GM12878 (cell line): ENCODE data around the gene ADAMTS3. TPM values are rescaled to one million over a fixed set of nuclear protein-coding genes. Genes with fewer than 3 reads are reported as not detected.

Experiments
- ATAC-seq: fragments of 200-7000 bp; cut with Tn5 transposase; 3 replicates; pipeline ENCODE4 v1.9.1; 2020; ENCODE audit warnings: mild to moderate bottlenecking, moderate library complexity
- BruUV-seq: library from RNA; stranded (reverse); fragments of 400-500 nt; replicated peaks from 2 replicates; lab custom pipeline; 2021; lab: Mats Ljungman, UMichigan
- CTCF ChIA-PET: fragments of 300-600 bp; sonication (Branson Sonifier 250); formaldehyde crosslinking; extraction: SDS; loops from one replicate; lab custom pipeline; 2021; ENCODE audit warnings: inconsistent platforms; lab: Yijun Ruan, JAX
- POLR2A ChIA-PET: fragments of 350-600 bp; formaldehyde crosslinking; extraction: SDS; loops from one replicate; lab custom pipeline; 2021; ENCODE audit warnings: inconsistent platforms; lab: Charles Lee
- RAD21 ChIA-PET: fragments of 300-600 bp; sonication (Branson Sonifier 250); formaldehyde crosslinking; loops from one replicate; lab custom pipeline; 2023; ENCODE audit warnings: antibody characterized with exemption; ENCODE audit not compliant: unreplicated experiment; lab: Charles Lee
- SMC1A ChIA-PET: fragments of 300-600 bp; sonication (Branson Sonifier 250); formaldehyde crosslinking; loops from one replicate; lab custom pipeline; 2023; ENCODE audit not compliant: unreplicated experiment, uncharacterized antibody; lab: Charles Lee
- DNase-seq: peaks from one replicate; pipeline ENCODE4 v3.0.0-alpha.2; 2011; ENCODE audit warnings: low read depth, low spot score
- FAIRE-seq: peaks from 3 replicates; lab custom pipeline; 2011; peaks lifted over from hg19 to GRCh38; lab: Jason Lieb, UNC
- H2AFZ ChIP-seq: 2 replicates; pipeline ENCODE4 v1.6.0; 2011; ENCODE audit warnings: low read depth, low read length, control low read depth; ENCODE audit not compliant: control insufficient read depth
- H3K27ac ChIP-seq: 2 replicates; pipeline ENCODE4 v1.5.1; 2011; ENCODE audit warnings: control low read depth; ENCODE audit not compliant: control insufficient read depth, insufficient read depth
- H3K27me3 ChIP-seq, 2 experiments: replicated peaks in 1 of 2; 2 replicates each; pipeline versions ENCODE4 v1.6.0 to v1.6.1; 2011; ENCODE audit warnings: low read length in 1 of 2; ENCODE audit not compliant: control insufficient read depth in 2 of 2, insufficient read depth in 2 of 2
- H3K36me3 ChIP-seq, 2 experiments: 2 replicates each; pipeline ENCODE4 v1.5.1; 2011; ENCODE audit warnings: low read length in 1 of 2; ENCODE audit not compliant: control insufficient read depth in 2 of 2, insufficient read depth in 2 of 2
- H3K4me1 ChIP-seq: 2 replicates; pipeline ENCODE4 v1.6.1; 2011; ENCODE audit warnings: mild to moderate bottlenecking, low read length, moderate library complexity, mixed read lengths; ENCODE audit not compliant: control insufficient read depth, insufficient read depth
- H3K4me2 ChIP-seq: 2 replicates; pipeline ENCODE4 v1.6.0; 2011; ENCODE audit warnings: control low read depth; ENCODE audit not compliant: control insufficient read depth, insufficient read depth
- H3K4me3 ChIP-seq: fragments of 200-600 bp; sonication (generic); 2 replicates; pipeline ENCODE4 v1.5.1; 2016
- H3K79me2 ChIP-seq: 2 replicates; pipeline ENCODE4 v1.6.0; 2011; ENCODE audit warnings: low read length; ENCODE audit not compliant: control insufficient read depth, insufficient read depth
- H3K9ac ChIP-seq: 2 replicates; pipeline ENCODE4 v1.8.0; 2011; ENCODE audit warnings: low read length, control low read depth, mixed read lengths; ENCODE audit not compliant: control insufficient read depth, insufficient read depth
- H3K9me3 ChIP-seq: replicated peaks from 3 replicates; pipeline ENCODE4 v1.5.1; 2011; ENCODE audit warnings: mild to moderate bottlenecking, low read length; ENCODE audit not compliant: control insufficient read depth, insufficient read depth
- H4K20me1 ChIP-seq: 2 replicates; pipeline ENCODE4 v1.6.0; 2011; ENCODE audit not compliant: control insufficient read depth, insufficient read depth
- CHD4 ChIP-seq: fragments of 200-600 bp; sonication (generic); IDR thresholded peaks from 2 replicates; pipeline ENCODE4 v1.6.1; 2016; ENCODE audit warnings: mild to moderate bottlenecking
- CTCF ChIP-seq, 3 experiments: IDR thresholded peaks in 2 of 3; conservative IDR thresholded peaks in 1 of 3; 2 replicates each; pipeline ENCODE4 v1.5.1; 2011; ENCODE audit warnings: low read depth in 3 of 3, low read length in 3 of 3, mild to moderate bottlenecking in 3 of 3, control low read depth in 2 of 3, moderate library complexity in 2 of 3, inconsistent platforms in 1 of 3, mixed read lengths in 1 of 3; ENCODE audit not compliant: control insufficient read depth in 2 of 3, insufficient read depth in 1 of 3; ENCODE audit errors: extremely low read depth in 1 of 3
- FOXM1 ChIP-seq: IDR thresholded peaks from 2 replicates; pipeline ENCODE4 v1.6.1; 2012; ENCODE audit warnings: low read depth, mild to moderate bottlenecking, inconsistent platforms, low read length, moderate library complexity
- HDAC2 ChIP-seq: fragments of 200-600 bp; sonication (generic); IDR thresholded peaks from 2 replicates; pipeline ENCODE4 v1.6.1; 2017
- MYC ChIP-seq: IDR thresholded peaks from 2 replicates; pipeline ENCODE4 v1.6.1; 2011; ENCODE audit warnings: mild to moderate bottlenecking, low read length, moderate library complexity, inconsistent platforms; ENCODE audit not compliant: insufficient read depth, insufficient replicate concordance, insufficient read length, severe bottlenecking
- PML ChIP-seq: IDR thresholded peaks from 2 replicates; pipeline ENCODE4 v1.6.1; 2012; ENCODE audit warnings: low read length, inconsistent platforms
- RELB ChIP-seq: fragments of 450-650 bp; IDR thresholded peaks from 2 replicates; pipeline ENCODE4 v1.6.1; 2017; ENCODE audit warnings: low read depth, mild to moderate bottlenecking, moderate library complexity
- RFX5 ChIP-seq: IDR thresholded peaks from 2 replicates; pipeline ENCODE4 v1.6.1; 2011; ENCODE audit warnings: low read depth, low read length, improper control_type of control experiment
- SREBF2 ChIP-seq: IDR thresholded peaks from 2 replicates; pipeline ENCODE4 v1.6.1; 2012; ENCODE audit warnings: mild to moderate bottlenecking, low read length
- TCF3 ChIP-seq: IDR thresholded peaks from 2 replicates; pipeline ENCODE4 v1.6.1; 2012; ENCODE audit warnings: low read depth, mild to moderate bottlenecking, low read length, borderline replicate concordance; ENCODE audit not compliant: insufficient read depth
- WGBS: methylation state at CpG from one replicate; pipeline ENCODE4 v1.1.6; 2016; ENCODE audit warnings: low lambda C conversion rate; ENCODE audit not compliant: insufficient replicate concordance, insufficient coverage; ENCODE audit errors: missing lambda C conversion rate; 5-methylcytosine and 5-hydroxymethylcytosine counted together
- in situ Hi-C: fragments of 300-500 bp; cut with MboI; formaldehyde crosslinking; loops from 9 replicates; pipeline ENCODE4 v1.14.3; 2018; ENCODE audit warnings: mixed read lengths
- intact Hi-C: fragments of 100-400 bp; cut with micrococcal nuclease; formaldehyde crosslinking; loops from one replicate; pipeline ENCODE4 v1.14.2; 2022; ENCODE audit not compliant: unreplicated experiment
- polyA plus RNA-seq, 11 experiments: library from polyadenylated mRNA; depleted of rRNA in 4 of 11; unstranded in 6 of 11; stranded (reverse) in 5 of 11; fragments of >200 nt; fragmentation: Nextera tagmentation in 4 of 11; fragmentation: Illumina TruSeq in 1 of 11; extraction: Ambion mirVana in 4 of 11; extraction: Trizol in 1 of 11; gene quantifications; 1 replicate in 1 of 11; 2 replicates in 10 of 11; pipeline versions ENCODE4 v1.2.1 to v1.2.3, GENCODE V29; 2011 to 2016; ENCODE audit warnings: inconsistent platforms in 2 of 11, missing spikeins in 2 of 11, low read depth in 1 of 11
- total RNA-seq, 4 experiments: library from RNA; depleted of rRNA in 3 of 4; stranded (reverse); fragments of >200 nt in 3 of 4; fragmentation: Illumina TruSeq in 1 of 4; extraction: Trizol in 1 of 4; gene quantifications; 2 replicates each; pipeline versions ENCODE4 v1.2.1 to v1.2.3, GENCODE V29; 2013 to 2021
- TF ChIP-seq, protein P1 (sequence below): IDR thresholded peaks from 2 replicates; pipeline ENCODE4 v1.6.1; 2011; ENCODE audit warnings: mild to moderate bottlenecking, low read depth, low read length, moderate library complexity; ENCODE audit not compliant: insufficient replicate concordance

ADAMTS3 gene
- total and polyA plus RNA-seq, 10 of the 15 experiments (the other 5 are each of a cell fraction or from before 2014, with no cell fraction given), result under 0.01 to 0.07 (median 0.02) TPM; not detected in 6

- H4K20me1 ChIP-seq, result no peaks in the 10 kb centered on the region
- no peaks in the 10 kb centered on the region for H3K9me3 ChIP-seq
- no peak overlapping the region for H3K4me2 ChIP-seq
- H3K9ac ChIP-seq, result no peak overlapping the region
- ChIA-PET CTCF (interaction anchor here (0.7 to 1.1 kb wide), 2 partner anchors 22 to 63 kb away, joined by 3 to 4 read pairs; no protein-coding TSS in a partner anchor), SMC1A (no interaction called here), RAD21 (no interaction called here), POLR2A (no interaction called here)
- no peaks in the 10 kb centered on the region for H3K4me1 ChIP-seq
- no peak overlapping the region for H3K27ac ChIP-seq
- TF ChIP-seq CHD4 (no peak), HDAC2 (no peak), RELB (no peak), RFX5 (no peak)
- H3K79me2 ChIP-seq, result no peaks in the 10 kb centered on the region
- 9% methylated on average over 41 of the region's 41 CpGs for whole genome bisulfite sequencing
- H3K4me3 ChIP-seq, result no peak overlapping the region
- DNase-seq (no peak), ATAC-seq (peak; percentile 69), FAIRE-seq (no peak)
- BruUV-seq, result no TSS peak
- H3K27me3 ChIP-seq, result peaks cover 4 to 9% of the 10 kb centered on the region in 2 experiments
- no peak overlapping the region for H2AFZ ChIP-seq
- intact Hi-C loops (no loop called here), in situ Hi-C loops (no loop called here)
- H3K36me3 ChIP-seq, result no peaks in the 10 kb centered on the region
Observed at GRCh38 chr4:72567821-72568675, 973 bp downstream of the ADAMTS3 start.

DNA sequence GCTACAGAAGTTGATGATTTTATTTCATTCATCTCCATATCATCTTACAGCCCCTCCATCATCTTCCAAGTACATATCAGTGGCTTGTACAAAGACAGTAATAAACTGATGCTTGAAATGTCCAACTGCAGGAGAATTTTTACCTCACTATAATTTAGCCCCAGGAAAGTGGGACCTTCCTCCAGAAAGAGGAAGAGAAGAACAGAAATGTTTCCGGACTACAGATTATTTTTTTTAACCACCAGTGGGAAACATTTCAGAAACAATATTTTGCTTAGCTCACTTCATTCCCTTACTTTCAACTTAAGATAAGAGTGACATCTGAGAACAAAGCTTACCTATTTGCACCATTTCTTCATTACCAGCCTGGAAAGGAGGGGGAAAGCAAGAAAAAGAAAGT is 2.0 kb downstream of the ADAMTS3 start:
- DNase-seq, result no peak
- no TSS peak for BruUV-seq
- 0% methylated on average over 1 of the region's 1 CpG for WGBS
- Histone ChIP-seq H3K79me2 (no peaks in the 10 kb centered on the region), H3K27ac (no peak overlapping the region), H3K9me3 (no peaks in the 10 kb centered on the region), H3K4me3 (no peak overlapping the region), H2AFZ (no peak overlapping the region), H3K27me3 (peaks cover 4 to 9% of the 10 kb centered on the region in 2 experiments), H3K36me3 (no peaks in the 10 kb centered on the region), H4K20me1 (no peaks in the 10 kb centered on the region), H3K4me2 (no peak overlapping the region), H3K4me1 (no peaks in the 10 kb centered on the region), H3K9ac (no peak overlapping the region)
- FAIRE-seq, result no peak
- intact Hi-C loops (no loop called here), in situ Hi-C loops (no loop called here)
- RAD21 ChIA-PET, result no interaction called here
- CTCF ChIA-PET, result interaction anchor here (0.7 to 1.1 kb wide), 2 partner anchors 21 to 62 kb away, joined by 3 to 4 read pairs; no protein-coding TSS in a partner anchor
- POLR2A ChIA-PET, result no interaction called here
- SMC1A ChIA-PET, result no interaction called here
- ATAC-seq, result no peak
- no peak for TF ChIP-seq SREBF2
- TF ChIP-seq TCF3, result no peak
- no peak for TF ChIP-seq FOXM1
- TF ChIP-seq CTCF (IDR thresholded peaks at IDR 0.05 in 2 of 3, conservative IDR thresholded peaks at IDR 0.05 in 1 of 3; ENCODE audit: control insufficient read depth in 2 of 3, extremely low read depth in 1 of 3, insufficient read depth in 1 of 3, low read depth in 3 of 3, low read length in 3 of 3), result no peak
- TF ChIP-seq, protein P1, sequence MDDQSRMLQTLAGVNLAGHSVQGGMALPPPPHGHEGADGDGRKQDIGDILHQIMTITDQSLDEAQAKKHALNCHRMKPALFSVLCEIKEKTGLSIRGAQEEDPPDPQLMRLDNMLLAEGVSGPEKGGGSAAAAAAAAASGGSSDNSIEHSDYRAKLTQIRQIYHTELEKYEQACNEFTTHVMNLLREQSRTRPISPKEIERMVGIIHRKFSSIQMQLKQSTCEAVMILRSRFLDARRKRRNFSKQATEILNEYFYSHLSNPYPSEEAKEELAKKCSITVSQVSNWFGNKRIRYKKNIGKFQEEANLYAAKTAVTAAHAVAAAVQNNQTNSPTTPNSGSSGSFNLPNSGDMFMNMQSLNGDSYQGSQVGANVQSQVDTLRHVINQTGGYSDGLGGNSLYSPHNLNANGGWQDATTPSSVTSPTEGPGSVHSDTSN, result no peak
- TF ChIP-seq PML, result no peak
- no peak for TF ChIP-seq MYC
